ENCODE data around the gene TTLL5.

The TTLL5 gene

DNA sequence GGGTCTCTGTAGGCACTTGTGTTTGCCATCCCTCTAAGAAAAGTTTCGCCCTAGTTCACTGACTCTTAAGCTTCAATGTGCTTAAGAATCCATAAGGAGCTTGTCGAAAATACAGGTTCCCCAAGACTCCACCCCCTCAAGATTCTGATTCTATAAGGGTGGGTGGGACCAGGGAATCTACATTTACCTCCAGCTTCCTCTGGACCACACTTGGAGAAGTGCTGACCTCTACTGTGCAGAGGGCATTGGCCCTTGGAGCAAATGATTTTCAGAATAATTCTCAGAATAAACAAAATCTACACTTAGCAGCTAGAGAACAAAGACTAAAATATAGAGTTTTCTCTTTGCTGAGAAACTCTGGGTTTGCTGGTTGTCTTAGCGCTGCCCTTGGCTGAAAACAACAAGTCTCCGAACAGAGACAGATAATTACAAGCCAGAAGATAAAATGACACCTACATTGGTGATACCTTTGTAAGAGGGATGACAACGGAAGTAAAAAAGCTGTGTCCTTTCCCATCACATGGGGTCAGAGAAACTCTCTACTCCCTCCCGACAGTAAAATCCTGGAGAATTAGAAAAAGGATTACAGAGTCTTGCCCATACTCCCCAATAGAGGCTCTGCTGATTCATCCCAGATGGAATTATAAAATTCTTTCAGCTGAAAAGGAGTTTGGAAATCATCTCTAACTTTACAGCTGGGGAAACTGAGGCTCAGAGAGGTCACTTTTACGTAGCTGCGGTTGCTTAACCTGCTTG is 316.0 kb downstream of the TTLL5 start:
- DNase-seq = no peak

DNA sequence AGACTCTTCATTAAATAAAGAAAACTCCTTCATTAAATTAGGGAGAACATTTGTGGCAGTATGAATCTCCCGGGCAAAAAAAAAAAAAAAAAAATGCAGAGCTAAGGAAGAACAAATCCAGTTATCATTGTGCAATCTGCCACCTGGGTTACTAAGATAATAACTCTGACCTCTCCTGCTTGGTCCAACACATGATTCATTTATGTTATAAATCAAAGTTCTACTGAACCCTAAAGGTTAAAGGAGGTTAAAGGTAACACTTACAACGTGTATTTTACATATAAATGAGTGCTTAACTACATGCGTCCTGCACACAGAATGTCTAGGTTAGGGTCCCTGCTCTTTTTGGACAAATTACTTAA is 316.5 kb downstream of the TTLL5 start:
- DNase-seq = no peak

DNA sequence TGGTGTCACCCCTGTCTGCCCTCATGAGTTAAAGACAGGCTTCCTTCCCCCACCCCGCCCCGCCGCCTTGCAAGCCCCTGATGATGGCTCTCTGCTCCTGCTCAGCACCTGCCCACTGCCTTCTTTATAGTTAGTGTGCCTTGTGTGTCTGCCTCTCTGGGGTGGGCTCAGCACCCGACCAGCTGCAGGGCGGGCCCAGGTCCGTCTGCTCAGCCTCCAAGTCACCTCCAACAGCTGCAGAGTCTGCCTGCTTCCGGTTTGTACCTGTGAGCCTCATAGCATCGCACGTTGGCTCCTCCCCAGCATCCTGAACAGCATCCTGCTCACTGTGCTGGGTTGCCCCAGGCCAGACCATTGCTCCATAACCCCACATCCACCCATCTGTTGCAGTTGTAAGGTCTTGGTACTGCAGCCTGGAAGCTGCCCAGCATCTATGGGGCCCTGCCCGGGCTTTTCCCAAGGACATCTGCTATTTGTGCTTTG is 317.2 kb downstream of the TTLL5 start:
- no peak for DNase-seq

GRCh38 chr14:75979071-75979571 is 318.1 kb downstream of the TTLL5 start:
- no peak for DNase-seq

- no peak for DNase-seq
These were observed 318.9 kb downstream of the TTLL5 start for GRCh38 chr14:75979648-75980565.

GRCh38 chr14:75980856-75981255 is 319.8 kb downstream of the TTLL5 start:
- DNase-seq = no peak

DNA sequence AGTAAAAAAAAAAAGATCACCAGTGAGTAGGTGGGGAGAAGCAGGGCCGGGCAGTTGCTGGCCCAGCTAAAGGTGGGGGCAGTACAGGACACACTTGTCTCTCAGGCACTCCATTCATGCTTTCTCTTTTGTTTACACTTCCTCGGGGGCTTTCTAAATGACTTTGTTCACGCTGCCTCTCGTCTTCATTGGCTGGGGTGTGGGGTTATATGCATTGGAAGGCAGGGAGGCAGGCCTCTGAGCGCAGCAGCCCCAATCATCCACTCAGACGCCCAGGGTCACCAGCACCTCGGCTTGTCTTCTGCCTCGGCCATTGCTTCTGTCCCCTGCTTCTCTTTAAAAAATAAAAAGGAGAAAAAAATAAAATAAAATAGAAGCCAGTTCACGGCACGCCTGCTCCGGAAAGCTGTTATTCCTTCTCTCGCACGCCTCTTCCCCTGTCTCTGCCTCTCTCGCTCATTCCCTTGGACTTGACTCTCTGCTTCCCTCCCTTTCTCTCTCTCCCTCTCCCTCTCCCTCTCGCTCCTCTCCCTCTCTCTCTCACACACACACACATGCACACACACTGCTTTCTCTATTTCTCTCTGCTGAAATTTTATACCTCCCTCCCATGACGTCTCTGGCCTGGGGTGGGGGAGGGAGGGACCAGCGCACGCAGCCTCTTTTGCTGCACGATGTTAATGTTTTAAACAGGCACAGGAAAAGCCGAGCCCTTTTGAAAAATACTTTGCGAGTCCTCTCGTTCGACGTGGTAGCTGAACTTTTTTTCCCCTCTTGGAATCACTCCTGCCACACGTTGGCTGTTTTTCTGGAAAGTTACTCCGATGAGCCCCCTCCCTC is 320.6 kb downstream of the TTLL5 start, which contains the start of gene TGFB3:
TGFB3 (minus strand) TSS at position 570 of the 840 bp plus-strand sequence. CDS start 1,102 bp downstream, outside the sequence.
- no peak for DNase-seq

DNA sequence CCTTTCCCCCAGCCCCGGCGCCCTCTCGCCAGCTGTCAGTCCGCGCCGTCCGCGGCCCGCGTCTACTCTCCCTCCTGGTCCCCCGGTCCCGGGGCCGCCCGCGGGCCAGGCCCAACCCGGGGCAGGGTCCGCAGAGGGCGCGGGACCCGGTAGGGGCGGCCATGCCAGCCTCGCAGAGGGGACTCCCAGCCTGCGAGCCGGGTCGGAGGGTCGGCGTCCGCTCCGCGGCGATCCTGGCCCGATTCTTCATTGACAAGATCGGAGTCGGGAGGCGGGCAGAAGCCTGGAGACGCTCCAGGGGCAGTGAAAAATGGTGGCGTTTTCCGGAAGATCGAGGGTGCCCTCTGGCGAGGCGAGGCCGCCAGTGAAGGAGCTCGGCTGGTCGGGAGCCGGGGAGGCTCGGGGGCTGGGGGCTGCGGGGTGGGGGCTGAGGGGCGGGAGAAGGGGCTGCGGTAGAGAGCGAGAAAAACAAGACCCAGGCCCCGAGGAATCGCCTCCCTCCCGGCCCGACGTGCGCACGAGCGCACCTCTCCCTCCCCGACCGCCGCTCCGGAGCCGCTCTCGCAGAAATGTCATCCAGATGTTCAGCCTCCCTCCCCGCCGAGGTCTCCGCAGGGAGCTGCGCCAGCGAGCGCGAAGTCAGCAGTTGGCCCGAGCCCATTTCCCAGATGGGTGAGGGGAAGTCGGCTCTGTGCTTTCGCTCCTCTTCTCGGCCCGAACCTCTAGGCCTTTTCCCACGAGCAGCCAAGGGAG is 321.4 kb downstream of the TTLL5 start:
- peak; percentile 77 for DNase-seq

- DNase-seq = no peak
These were observed 321.9 kb downstream of the TTLL5 start for GRCh38 chr14:75983019-75983358.

DNA sequence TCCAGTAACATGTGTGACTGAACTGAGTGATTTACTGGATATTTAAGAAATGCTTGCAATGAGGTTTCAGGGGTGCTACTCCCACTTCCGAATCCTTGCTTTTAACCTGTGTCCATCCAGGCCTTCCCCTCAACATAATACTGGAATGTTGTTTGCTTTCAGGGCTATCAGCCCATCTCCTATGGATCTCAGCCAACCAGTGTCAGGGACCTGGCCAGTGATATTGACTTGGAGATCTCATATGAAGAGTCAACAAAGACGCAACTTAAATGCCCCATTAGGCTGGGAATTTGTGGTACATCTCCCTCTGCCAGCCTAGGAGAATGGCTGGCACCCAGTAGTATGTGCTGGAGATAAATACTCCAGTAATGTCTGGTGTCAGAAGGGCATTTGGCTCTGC is 323.6 kb downstream of the TTLL5 start:
- no peak for DNase-seq

GRCh38 chr14:75985618-75986438 is 324.8 kb downstream of the TTLL5 start, which contains the start of gene IFT43:
TSS of gene IFT43 (plus strand) at chr14:75985763. CDS start at chr14:75985787, 24 bp downstream.
- peak; percentile 88 for DNase-seq

- DNase-seq = no peak
These were observed 325.4 kb downstream of the TTLL5 start for GRCh38 chr14:75986439-75986765.

DNA sequence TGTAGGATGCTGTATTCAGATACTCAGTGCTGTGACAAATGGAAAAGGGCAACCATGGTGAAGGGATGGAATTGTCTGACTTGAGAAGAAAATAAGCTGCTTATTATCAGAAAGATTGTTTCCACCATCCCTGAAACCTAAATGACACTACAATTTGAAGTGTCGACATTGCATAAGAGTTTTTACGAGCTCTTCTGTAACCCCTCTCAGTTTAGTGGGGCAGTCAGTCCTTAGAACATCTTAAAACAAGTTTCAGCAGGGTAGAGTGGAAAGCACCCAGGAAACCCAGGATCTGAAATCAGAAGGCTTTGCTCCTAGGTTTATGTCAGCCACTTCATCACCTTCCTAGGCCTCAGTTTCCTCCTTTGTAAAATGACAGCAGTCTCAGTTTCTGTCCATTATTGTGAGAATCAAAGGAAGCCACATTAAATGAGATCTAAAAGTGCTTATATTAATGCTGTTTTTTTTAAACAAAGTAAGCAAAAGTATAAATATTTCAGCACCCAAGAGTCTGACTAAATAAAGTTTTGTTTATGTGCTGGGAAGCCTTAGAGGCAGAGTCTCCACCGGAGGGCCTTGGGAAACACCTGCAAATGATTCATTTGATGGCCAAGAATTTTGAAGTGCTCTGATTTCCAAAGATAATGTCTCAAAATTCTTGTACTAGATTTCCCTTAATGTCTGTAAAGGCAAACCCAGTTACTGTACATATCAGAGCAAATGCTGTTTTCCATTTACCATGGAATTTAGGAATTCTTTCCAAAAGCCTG is 326.3 kb downstream of the TTLL5 start:
- no peak for DNase-seq

DNA sequence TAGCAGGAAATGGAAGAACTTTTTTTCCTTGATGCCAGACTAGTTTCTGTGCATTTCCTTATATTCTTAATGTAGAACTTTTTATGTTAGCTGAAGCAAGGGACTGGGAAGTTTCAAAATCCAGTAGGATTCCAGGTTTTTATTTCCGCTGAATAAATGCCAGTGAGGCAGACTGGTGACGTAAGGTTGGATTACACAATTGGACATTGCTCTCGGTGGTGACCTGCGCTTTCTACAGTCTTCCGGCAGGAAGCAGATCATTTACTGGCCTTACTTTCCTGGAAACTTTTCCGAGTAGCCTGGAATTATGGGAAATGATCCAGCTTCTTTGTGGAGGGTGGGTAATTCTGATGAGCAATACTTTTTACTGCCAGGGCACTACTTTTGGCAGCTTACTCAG is 328.1 kb downstream of the TTLL5 start:
- no peak for DNase-seq

GRCh38 chr14:75990297-75990696 is 329.3 kb downstream of the TTLL5 start:
- no peak for DNase-seq

DNA sequence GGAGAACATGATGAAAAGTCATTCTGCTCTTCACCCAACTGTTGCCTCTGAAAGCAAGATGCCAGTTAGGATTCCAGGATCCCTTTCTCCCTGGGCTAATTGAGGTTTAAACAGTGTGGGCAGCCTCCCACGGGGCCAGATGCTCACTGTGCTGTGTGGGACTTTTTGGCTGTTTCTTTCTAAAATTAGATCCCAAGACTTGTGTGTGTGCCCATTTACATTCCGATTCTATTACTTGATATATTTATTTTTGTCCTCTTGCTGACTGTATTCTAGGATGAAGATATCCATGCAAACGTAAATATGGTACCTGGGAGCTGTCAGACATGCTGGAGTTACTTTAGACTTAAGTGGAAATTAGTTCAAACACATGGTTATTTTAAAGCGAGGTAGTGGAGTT is 330.7 kb downstream of the TTLL5 start:
- no peak for DNase-seq

DNA sequence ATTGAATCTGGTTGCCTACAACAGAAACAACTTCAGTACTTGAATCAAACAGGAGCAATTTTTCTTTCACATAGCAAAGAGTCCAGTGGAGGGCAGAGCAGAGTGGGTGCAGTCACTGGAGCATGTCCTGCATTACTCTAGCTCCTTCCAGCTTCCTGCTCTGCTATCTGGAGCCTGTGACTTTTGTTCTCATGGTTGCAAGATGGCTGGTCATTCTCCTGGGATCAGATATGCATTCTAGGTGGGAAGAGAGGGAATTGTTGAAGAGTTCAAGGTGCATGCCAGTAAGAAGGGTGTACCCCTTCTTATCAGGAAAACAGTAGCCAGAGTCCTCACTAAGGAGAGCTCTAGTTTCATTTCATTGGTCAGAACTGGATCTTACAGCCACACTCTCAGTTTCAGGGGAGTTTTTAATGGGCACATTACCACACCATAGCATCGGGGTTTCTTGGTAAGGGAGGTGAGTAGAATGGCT is 332.6 kb downstream of the TTLL5 start:
- no peak for DNase-seq

DNA sequence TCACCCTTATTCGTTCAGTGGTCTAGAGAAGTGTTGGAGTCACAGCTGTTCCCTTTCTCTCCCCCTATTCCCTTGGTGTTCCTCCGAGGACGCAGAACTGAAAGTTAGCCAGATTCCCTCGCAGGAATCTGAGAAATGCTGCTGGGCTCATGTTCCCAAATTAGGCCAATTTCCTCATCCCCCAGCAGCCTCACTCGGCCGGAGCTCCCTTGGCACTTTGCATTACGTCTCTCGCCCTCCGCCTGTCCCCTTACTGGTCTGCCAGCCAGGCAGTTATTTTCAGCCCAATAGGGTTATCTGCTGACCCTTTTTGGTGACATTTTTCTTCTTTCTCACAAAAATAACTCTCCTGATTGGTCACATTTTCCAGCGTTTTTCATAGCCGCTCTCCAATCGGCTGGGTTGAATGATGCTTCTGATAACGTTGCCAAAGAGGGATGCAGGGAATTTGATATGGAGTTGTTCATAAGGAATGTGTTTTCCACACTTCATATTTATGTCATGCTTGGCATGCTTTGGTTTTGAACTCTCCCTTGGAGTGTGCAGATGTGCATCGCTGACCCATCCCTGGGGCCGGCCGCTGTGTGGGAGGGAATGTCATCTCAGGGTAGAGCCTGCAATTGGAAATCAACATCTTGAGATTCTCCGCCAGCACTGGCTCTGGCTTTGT is 334.5 kb downstream of the TTLL5 start:
- no peak for DNase-seq

- DNase-seq = no peak
These were observed 335.4 kb downstream of the TTLL5 start for GRCh38 chr14:75996488-75996887.

Data from activated CD4-positive, CD25-positive, alpha-beta regulatory T cell treated with anti-CD3 and anti-CD28 coated beads, Interleukin-2, amount 50 U/mL, for 72 hours (primary cell).